AG09319 (cell line): Measurements from ENCODE around the gene CISTR.

Experiments used
- DNase-seq: peaks from one replicate; pipeline ENCODE4 v3.0.0-alpha.2; 2010; ENCODE audit warnings: low read depth; ENCODE audit errors: extremely low read depth
- CTCF ChIP-seq: IDR thresholded peaks from 2 replicates; pipeline ENCODE4 v1.5.1; 2011; ENCODE audit warnings: low read depth, mild to moderate bottlenecking, inconsistent platforms, low read length, moderate library complexity

Gene CISTR

GRCh38 chr12:53777412-53777811 is 25.6 kb upstream of the CISTR start:
- DNase-seq: no peak
- no peak for TF ChIP-seq CTCF

GRCh38 chr12:53776872-53777271 is 25.1 kb upstream of the CISTR start:
- no peak for TF ChIP-seq CTCF
- DNase-seq: no peak

- no peak for TF ChIP-seq CTCF
- no peak for DNase-seq
Measured at GRCh38 chr12:53775478-53776145, 23.8 kb upstream of the CISTR start.

GRCh38 chr12:53770281-53770680 is 18.5 kb upstream of the CISTR start:
- TF ChIP-seq CTCF: no peak
- peak; percentile 51 for DNase-seq

- TF ChIP-seq CTCF: no peak
- no peak for DNase-seq
Measured at GRCh38 chr12:53768976-53769375, 17.2 kb upstream of the CISTR start.

GRCh38 chr12:53766881-53767280 is 15.1 kb upstream of the CISTR start:
- TF ChIP-seq CTCF: no peak
- no peak for DNase-seq

GRCh38 chr12:53765891-53766290 is 14.1 kb upstream of the CISTR start:
- DNase-seq: no peak
- no peak for TF ChIP-seq CTCF
